ENCODE results near the gene ERAL1.

DNA sequence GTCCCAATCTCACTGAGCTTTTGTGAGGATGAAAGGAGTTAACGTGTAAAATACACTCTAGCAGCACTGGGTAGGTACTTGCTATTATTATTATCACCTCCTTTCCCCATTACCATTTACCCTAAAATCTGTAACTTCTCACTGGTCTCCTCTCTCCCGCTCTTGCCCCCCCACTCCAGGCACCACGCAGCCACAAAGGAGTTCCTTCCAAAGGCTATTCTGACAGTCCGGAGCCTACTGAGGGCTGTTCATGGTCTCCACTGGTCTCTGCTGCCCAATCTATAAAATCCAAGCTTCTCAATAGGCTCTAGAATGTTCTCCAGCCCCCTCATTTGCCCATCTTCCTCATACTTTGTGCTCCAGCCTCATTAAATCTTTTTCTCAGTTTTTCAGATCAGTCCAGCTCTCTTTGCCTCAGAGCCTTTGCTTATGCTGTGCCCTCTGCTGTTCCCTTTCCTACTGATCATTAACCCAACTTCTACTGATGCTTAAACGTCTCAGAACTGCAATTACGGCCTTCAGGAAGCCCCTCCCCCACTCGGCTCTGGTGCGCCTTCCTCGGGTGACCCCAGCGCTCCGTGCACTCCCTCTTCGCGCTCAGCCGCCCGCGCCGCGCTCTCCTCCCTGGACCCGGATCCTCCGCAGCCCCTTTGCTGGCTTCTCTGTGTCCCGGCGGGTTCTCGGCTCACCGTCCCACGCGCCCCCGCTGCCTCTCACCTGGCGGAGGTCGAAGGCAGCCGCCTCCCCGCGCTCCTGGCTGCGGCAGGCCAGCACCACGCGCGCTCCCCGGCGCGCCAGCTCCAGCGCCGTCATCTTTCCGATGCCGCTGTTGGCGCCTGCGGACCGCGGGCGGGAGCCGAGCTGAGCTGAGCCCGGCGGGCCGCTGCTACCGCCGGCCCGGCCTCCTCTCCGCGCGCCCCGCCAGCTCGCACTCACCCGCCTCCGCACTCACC lies 47.3 kb downstream of the ERAL1 start:
- TF ChIP-seq POLR2AphosphoS5 (IDR thresholded peaks at IDR 0.05; ENCODE audit: low read depth, low read length) (no peak), SIN3A (IDR thresholded peaks at IDR 0.05; ENCODE audit: borderline replicate concordance, insufficient read depth, low read length) (no peak)
- TF ChIP-seq, protein P1, sequence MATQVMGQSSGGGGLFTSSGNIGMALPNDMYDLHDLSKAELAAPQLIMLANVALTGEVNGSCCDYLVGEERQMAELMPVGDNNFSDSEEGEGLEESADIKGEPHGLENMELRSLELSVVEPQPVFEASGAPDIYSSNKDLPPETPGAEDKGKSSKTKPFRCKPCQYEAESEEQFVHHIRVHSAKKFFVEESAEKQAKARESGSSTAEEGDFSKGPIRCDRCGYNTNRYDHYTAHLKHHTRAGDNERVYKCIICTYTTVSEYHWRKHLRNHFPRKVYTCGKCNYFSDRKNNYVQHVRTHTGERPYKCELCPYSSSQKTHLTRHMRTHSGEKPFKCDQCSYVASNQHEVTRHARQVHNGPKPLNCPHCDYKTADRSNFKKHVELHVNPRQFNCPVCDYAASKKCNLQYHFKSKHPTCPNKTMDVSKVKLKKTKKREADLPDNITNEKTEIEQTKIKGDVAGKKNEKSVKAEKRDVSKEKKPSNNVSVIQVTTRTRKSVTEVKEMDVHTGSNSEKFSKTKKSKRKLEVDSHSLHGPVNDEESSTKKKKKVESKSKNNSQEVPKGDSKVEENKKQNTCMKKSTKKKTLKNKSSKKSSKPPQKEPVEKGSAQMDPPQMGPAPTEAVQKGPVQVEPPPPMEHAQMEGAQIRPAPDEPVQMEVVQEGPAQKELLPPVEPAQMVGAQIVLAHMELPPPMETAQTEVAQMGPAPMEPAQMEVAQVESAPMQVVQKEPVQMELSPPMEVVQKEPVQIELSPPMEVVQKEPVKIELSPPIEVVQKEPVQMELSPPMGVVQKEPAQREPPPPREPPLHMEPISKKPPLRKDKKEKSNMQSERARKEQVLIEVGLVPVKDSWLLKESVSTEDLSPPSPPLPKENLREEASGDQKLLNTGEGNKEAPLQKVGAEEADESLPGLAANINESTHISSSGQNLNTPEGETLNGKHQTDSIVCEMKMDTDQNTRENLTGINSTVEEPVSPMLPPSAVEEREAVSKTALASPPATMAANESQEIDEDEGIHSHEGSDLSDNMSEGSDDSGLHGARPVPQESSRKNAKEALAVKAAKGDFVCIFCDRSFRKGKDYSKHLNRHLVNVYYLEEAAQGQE (IDR thresholded peaks at IDR 0.05; ENCODE audit: insufficient read depth in 1 of 2, low read depth in 2 of 2, low read length in 2 of 2): no peak
